Activated CD8-positive, alpha-beta memory T cell treated with anti-CD3 and anti-CD28 coated beads for 4 hours (primary cell): Measurements from ENCODE around the gene CHIC2.
"Not testable (repeated sequence)": the region's sequence is repeated elsewhere in the genome, so short reads cannot be mapped to it uniquely, and the experiment has no call there.

Experiments
- DNase-seq, 2 donors: peaks; one replicate each; pipeline ENCODE4 v3.0.0-alpha.2; 2020; ENCODE audit warnings: low read depth in 2 of 2

The CHIC2 gene

GRCh38 chr4:54064317-54065111 lies at the start of gene CHIC2:
Gene CHIC2, minus strand, starts transcription at chr4:54064605. Its CDS starts 305 bp downstream, at chr4:54064300.
- peak; percentile 93 to 94 for DNase-seq

- DNase-seq, result not testable (repeated sequence)
Measured at GRCh38 chr4:54113206-54113605, 48.8 kb upstream of the CHIC2 start.

DNA sequence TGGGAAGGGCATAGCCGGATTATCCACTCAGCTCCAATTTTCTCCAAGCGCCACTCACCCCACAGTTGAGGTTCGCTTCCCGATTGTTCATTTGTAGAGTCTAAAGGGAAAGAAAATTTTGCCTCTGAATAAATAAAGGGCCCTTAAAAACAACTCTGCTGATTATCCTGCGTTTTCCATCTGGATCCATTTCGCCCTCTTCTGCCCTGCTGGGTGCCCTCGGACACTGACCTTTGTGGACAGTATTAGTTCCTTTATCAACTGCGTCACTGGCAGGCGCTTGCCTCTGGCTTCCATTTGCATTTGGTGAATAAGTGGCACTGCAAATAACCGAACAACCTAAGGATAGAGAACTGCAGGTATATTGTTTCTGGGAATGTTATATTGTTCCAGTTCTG lies 45.6 kb upstream of the CHIC2 start:
- DNase-seq, result no peak

DNA sequence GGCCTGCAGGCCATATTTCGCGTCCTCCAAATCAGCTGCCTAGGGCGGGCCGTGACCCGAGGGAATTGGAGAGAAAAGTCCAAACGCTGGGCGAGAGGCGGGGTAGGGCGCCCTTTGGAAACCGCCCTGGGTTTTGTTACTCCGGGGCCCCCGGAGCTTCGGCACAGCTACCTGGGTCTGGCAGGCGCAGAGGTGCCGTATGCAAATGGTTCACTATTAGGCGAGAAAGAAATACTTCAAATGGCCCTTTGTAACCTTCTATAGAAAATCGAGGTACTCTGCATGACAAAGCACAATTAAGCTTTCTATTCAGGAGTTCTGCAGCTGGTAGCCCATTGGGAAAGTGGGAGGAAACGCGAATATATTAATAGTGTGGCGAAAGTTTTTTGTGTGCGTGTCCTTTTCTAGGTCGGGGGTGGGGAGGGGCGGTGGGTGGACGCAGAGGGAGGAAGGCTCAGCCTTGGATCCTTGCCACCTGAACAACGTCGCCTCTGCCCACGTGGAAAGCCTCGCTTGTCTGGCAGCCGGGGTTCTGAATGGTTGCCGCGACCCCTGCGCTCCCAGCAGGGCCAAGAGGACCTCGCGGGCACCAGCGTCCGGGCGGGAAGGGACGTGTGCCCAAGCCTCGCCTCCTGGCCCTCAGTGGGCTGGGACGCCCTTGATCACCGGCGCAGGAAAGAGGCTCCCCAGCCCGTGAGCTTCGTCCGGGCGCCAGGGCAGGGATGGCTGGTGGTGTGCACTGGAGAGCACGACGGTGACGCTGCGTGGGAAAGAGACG lies 45.0 kb upstream of the CHIC2 start:
- DNase-seq, result no peak

GRCh38 chr4:54107951-54108748 lies 43.7 kb upstream of the CHIC2 start:
- DNase-seq, result no peak

- DNase-seq, result no peak
Measured at GRCh38 chr4:54104907-54105306, 40.5 kb upstream of the CHIC2 start.

- no peak for DNase-seq
Measured at GRCh38 chr4:54103190-54103574, 38.8 kb upstream of the CHIC2 start.

DNA sequence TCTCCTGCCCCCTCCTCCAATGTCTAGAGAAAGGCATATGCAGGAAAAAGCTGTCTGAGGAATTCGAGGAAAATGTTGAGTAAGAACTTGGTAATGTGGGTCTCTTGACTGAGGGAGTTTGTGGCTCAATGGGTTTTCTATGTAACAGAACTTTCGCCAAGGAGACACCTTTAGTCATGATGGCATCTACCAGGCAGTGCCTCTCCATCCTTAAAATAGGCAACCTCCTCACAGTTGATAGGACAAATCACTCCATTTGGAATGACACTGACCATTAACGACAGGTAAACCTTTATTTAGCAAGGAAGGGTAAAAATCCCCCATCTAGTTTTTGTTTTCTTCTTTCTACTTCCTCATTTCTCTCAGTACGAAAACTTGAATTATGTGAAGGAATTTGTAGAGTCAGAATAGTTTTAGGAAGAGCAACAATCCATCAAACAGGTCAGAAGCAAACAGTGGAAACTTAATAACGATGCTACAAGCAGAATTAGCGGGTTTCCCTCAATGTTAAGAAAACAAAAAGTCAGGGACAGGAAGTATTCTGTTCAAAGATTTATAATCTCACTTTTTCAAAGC lies 38.2 kb upstream of the CHIC2 start:
- no peak for DNase-seq

GRCh38 chr4:54101190-54102041 lies 37.0 kb upstream of the CHIC2 start:
- no peak for DNase-seq

GRCh38 chr4:54100595-54101189 lies 36.3 kb upstream of the CHIC2 start:
- no peak for DNase-seq

DNA sequence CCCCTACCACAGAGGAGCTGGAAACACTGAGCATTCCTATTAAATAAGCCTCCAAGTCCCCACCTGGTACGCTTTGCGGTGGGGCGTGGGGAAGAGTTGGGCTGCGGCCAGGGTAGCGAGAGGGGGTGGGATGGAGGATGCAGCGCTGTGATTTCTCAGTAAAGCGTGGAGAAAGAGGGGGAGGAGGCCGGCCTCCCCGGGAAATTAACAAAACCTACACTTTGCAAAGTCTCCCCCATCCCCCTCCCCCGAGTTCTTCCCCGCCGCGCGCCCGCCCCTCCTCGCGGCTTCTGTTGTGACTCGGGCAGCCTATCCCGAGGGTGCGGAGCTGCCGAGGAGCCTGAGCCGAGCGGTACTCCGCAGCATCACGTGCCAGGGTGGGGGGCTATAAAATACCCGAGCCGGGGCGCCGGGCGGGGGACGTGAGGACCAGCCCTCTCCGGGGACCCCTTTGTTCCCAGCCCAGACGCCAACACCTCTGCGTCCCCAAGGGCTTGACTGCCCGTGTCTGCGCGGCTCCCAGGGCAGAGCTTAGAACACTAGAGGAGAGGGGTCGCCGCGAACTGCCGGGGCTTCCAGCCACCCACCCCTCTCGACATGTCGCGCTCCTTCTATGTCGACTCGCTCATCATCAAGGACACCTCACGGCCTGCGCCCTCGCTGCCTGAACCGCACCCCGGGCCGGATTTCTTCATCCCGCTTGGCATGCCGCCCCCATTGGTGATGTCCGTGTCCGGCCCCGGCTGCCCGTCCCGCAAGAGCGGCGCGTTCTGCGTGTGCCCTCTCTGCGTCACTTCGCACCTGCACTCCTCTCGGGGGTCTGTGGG lies 35.6 kb upstream of the CHIC2 start, which contains the start of gene GSX2:
GSX2 (plus strand) TSS at position 416 of the 827 bp plus-strand sequence; CDS start at position 598, 182 bp downstream.
- DNase-seq, result no peak

- no peak for DNase-seq
Measured at GRCh38 chr4:54099287-54099747, 34.9 kb upstream of the CHIC2 start.

DNA sequence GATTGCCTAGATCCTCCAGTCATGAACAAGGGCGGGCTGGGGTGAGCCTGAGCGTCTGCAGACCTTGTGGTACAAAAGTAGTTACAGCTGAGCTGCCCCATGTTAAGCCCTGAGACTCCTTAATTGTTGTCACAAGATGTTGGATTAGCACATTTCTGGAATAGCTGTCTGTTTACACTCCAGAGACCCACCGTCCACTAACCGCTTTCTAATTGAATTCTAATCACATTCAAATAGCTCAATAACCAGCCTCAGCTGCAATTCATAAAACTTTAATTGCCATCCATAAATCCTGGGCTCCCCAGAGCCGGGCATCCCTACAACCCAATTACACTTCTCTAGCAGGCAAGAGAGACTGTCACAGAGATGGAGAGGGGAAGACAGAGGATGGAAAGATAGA lies 34.0 kb upstream of the CHIC2 start:
- no peak for DNase-seq

DNA sequence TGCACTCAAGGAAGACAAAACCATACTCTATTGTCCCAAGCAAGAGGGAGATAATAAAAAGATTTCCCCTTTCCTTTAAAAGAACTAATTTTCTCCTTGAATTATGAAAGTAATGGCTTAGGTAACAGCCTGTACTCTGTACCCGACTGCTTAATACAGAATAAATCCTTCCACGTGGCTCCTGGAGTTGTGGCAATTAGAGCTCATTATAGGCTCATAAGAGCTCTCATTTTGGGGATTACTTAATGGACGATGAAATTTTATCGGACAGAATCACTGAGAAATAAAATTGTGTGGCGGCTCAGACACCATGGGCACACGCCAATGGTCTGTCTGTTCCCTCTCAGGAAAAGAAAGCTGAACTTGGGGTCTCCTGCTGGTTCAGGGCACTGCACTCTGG lies 32.7 kb upstream of the CHIC2 start:
- no peak for DNase-seq

DNA sequence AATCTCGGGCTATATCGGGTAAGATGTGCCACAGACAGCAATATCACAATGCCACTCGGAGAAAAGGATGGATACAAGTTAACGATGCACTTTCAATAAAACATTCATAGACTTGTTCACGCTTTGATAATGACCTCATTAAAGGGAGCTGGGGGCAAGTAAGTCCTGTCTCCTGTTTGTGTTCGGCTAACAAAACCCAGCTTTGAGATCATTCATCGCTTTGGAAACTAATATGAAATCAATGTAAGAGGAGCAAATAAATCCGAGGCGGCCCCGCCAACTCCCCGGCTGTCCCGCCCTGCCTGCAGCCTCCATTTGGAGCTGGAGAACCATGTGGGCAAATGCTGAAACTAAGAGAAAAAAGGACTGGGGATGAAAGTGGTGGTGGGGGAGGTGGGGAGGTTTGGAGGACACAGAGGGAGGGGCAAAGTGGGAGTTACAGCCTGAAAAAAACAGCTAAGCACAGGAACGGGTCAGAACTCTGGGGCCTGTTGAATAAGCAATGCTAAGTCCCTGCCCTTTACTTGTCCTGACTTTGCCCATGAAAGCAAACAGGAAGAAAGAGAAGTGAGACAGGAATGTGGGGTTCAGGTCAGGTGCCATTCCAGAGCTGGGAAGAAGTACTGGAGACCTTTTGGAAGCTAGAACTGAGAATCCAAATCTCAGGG lies 32.0 kb upstream of the CHIC2 start:
- no peak for DNase-seq

GRCh38 chr4:54095110-54095825 lies 30.9 kb upstream of the CHIC2 start:
- DNase-seq, result no peak

DNA sequence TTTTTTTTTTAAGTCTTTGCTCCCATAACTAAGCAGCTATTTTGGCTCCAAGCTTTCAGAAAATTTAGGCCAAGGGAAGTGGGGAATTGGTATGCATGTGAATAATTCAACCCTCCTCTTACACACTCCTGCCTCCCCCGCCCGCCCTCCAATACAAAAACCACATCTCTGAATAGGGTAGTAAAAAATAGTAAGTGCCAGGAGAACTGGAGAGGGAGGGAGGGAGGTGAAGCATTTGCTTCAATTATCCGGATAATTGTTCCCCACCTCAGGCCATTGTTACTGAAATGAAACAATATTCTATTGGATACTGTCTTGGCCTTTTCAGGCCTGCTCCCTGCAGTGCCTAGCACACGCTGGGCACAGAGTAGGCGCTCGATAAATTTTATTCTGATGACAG lies 30.0 kb upstream of the CHIC2 start:
- no peak for DNase-seq
